Kidney capillary endothelial cell (primary cell): ENCODE measurements around the gene GARS1.
"Not testable (repeated sequence)": the region's sequence is repeated elsewhere in the genome, so short reads cannot be mapped to it uniquely, and the experiment has no call there.

Experiments
- DNase-seq: peaks from one replicate; pipeline ENCODE4 v3.0.0-alpha.2; 2018; ENCODE audit warnings: low spot score

GARS1 gene

GRCh38 chr7:30583181-30583580, 11.5 kb upstream of the GARS1 start:
- no peak for DNase-seq

GRCh38 chr7:30584415-30584814, 10.3 kb upstream of the GARS1 start:
- no peak for DNase-seq

- DNase-seq: no peak
Observed at GRCh38 chr7:30584965-30585364, 9.7 kb upstream of the GARS1 start.

- no peak for DNase-seq
Observed at GRCh38 chr7:30585675-30586074, 9.0 kb upstream of the GARS1 start.

- not testable (repeated sequence) for DNase-seq
Observed at GRCh38 chr7:30587547-30587946, 7.1 kb upstream of the GARS1 start.

GRCh38 chr7:30589111-30589510, 5.6 kb upstream of the GARS1 start:
- DNase-seq: no peak

- DNase-seq: peak; percentile 47
Observed at GRCh38 chr7:30594048-30594539, 584 bp upstream of the GARS1 start.

GRCh38 chr7:30595436-30596013, 847 bp downstream of the GARS1 start:
- no peak for DNase-seq

GRCh38 chr7:30596014-30596641, 1.4 kb downstream of the GARS1 start:
- DNase-seq: peak; percentile 32

GRCh38 chr7:30596721-30597120, 2.0 kb downstream of the GARS1 start:
- DNase-seq: peak; percentile 18

GRCh38 chr7:30598121-30598876, 3.6 kb downstream of the GARS1 start:
- DNase-seq: no peak

GRCh38 chr7:30604901-30605300, 10.2 kb downstream of the GARS1 start:
- DNase-seq: no peak

- DNase-seq: no peak
Observed at GRCh38 chr7:30605832-30606231, 11.2 kb downstream of the GARS1 start.

GRCh38 chr7:30612658-30613265, 18.1 kb downstream of the GARS1 start:
- no peak for DNase-seq

GRCh38 chr7:30613366-30614325, 19.0 kb downstream of the GARS1 start:
- peak; percentile 33 for DNase-seq

- no peak for DNase-seq
Observed at GRCh38 chr7:30616318-30616717, 21.6 kb downstream of the GARS1 start.

GRCh38 chr7:30617359-30617758, 22.7 kb downstream of the GARS1 start:
- DNase-seq: no peak

- DNase-seq: no peak
Observed at GRCh38 chr7:30618080-30618676, 23.5 kb downstream of the GARS1 start.

GRCh38 chr7:30618961-30619360, 24.3 kb downstream of the GARS1 start:
- DNase-seq: no peak

GRCh38 chr7:30625283-30625682, 30.6 kb downstream of the GARS1 start:
- DNase-seq: no peak

- no peak for DNase-seq
Observed at GRCh38 chr7:30627026-30627425, 32.3 kb downstream of the GARS1 start.
